GM18520 (cell line): ENCODE results near the gene SARDH.

Experiments used
- ATAC-seq: cut with Tn5 transposase; IDR thresholded peaks from one replicate; pipeline ENCODE4 v1.9.1; 2021; ENCODE audit not compliant: unreplicated experiment

The SARDH gene

DNA sequence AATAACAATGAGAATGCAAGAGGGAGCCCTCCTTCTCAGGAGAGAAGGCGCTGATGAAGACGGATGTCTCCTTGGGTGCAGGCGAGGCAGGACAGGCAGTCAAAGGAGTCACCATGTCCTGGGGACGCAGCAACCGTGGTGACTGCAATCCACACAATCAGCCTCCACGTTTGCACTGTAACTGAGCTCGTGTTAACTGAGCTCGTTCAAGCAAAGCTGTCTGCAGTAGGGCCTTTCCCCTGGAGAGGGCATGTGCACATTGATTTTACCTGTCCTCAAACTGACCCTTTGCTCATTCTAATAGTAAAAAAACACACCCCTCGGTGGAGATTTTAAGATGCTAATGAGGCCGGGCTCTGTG, 2.8 kb downstream of the SARDH start:
- no peak for ATAC-seq

DNA sequence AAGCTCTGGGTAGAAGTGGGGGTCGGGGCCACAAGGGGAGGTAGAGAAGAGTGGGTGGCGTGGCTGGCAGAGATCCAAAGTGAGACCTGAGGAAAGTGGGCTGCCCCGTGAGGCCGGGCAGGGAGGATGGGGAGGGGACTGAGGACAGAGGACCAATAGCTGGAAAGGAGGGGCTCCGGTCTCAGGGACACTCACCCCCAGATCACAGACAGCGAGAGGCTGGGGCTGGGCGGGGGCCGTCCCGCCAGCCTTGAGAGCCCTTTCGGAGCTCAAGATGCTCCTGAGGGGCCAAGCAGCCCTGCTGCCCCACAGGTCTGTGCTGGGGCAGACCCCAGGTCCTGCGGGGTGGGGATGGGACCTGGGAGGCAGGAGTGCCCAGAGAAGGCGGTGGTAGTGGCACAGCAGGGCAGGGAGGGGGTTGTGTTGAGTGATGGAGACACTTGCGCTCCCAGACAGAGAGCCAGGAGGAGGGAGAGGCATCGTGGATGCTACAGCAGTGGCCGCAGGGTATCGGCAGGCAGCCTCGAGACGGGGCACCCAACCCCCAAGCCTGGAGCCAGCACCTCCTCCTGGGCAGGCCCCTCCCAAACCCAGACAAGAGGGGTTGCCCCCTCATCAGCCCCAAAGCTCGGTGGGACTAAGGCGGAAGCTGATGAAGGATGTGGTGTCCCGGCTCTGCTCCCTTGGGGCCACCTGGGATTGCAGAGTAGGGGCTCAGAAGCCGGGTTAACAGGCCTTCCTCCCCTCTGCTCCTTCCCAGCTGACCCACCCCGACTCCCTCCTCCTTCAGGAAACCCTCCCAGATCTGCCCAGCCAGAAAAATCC, 3.4 kb downstream of the SARDH start:
- no peak for ATAC-seq

DNA sequence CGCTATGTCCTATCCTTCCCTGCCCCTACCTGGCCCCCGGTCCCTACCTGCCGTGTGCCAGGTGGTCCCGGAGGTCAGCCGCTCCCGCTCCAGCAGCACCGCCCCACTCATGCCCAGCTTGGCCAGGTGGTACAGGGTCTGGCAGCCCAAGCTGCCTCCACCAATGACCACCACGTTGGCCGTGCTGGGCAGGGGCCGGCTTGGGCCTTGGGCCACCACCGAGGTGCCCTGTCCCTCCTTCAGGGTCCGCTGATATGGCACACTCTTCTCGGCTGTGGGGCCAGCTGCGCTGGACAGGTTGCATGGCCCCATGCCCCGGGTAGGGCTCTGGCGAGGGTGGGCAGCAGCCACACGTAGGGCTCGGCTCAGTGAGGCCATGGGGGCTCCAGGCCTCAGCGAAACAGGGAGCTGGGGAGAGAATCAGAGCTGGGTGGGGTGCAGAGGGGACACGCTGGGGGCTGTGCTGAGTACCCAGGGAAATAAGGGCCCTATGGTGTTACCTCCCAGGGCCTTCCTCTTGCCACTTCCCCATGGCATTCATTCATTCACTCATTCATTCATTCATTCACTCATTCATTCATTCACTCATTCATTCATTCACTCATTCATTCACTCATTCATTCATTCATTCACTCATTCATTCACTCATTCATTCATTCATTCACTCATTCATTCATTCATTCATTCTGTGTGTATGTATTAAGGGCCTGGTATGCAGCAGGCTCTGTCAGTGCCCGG, 4.2 kb downstream of the SARDH start:
- ATAC-seq = no peak

DNA sequence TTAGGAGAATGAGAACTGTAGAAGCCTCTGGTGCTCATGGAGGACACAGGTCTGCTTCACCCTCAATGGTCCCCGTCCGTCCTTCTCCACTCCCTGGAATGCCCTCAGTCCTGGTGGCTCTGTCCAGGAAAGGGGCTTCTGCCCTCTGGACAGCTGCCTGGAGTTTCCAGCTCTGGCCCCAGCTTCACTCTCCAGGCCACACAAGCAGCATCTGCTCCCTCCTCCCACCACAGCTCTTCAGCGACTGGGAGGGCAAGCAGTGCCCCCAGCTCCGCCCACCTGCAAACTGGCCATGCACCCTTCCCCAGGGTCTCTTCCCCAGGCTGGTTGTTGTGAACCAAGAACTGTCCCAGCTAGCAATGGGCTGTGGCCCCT, 4.7 kb downstream of the SARDH start:
- ATAC-seq = no peak

DNA sequence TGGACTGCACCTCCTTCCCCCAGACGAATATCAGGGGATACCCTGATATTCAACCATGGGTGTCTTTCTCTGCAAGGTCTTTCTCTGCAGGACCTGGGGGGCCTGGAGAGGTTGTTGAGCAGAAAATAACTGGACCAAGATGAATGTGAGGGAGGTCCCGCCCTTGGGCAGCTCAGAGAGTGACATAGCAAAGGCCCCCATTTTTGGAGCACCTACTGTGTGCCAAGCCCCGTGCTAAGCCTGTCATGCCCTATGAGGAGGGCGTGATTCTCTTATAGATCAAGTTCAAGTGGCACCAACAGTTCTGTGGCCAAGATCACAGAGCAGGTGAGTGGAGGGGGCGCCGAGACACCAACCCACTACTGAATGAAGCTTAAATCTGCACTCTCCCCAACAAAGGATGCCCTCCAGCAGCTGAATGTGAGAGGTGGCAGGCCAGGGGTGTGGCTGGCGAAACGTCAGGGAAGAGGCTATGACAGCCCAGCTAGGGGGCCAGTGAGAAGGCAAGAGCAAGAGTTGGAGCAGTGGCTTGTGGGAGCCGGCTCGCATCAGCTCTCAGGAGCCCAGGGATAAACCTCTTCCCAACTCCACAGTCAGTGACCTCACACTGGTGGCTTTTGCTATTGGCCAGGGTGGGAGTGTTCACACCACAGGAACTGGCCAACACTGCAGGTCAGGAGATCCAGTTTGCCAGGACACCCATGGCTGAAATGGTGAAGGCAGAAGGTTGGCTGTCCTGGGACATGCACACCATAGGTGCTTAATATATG, 5.3 kb downstream of the SARDH start:
- ATAC-seq = no peak

DNA sequence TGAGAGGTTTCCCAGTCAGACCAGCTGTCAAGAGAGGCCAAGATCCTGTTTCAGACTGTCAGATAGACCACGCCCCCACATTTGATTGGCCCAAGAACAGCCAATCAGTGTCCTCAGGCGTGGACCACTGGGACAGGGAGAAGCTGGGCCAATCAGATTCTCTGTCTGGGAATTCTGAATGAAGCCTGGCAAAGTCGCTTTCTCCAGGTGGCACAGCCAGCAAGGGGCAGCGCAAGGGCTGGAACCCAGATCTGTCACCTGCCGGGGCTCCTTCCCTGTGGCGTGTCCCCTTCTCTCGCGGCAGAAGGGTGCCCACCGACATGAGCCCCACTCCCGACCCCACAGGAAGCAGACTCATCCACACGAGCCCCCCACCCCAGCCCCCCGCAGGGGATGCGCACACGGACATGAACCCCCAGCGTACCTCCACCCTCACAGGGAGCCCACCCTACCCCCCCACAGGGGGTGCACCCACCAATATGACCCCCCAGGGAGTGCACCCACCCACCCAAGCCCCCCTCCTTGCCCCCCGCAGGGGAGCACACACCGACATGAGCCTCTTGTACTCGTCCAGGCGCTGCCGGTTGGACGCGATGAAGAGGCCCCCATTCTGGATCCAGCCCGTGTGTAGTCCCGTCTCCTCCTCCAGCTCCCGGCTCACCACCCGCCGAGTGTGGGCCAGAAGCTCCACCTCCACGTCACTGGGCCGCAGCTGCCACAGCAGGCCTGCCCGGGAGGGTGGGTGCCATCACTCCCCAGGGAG, 6.1 kb downstream of the SARDH start:
- no peak for ATAC-seq

DNA sequence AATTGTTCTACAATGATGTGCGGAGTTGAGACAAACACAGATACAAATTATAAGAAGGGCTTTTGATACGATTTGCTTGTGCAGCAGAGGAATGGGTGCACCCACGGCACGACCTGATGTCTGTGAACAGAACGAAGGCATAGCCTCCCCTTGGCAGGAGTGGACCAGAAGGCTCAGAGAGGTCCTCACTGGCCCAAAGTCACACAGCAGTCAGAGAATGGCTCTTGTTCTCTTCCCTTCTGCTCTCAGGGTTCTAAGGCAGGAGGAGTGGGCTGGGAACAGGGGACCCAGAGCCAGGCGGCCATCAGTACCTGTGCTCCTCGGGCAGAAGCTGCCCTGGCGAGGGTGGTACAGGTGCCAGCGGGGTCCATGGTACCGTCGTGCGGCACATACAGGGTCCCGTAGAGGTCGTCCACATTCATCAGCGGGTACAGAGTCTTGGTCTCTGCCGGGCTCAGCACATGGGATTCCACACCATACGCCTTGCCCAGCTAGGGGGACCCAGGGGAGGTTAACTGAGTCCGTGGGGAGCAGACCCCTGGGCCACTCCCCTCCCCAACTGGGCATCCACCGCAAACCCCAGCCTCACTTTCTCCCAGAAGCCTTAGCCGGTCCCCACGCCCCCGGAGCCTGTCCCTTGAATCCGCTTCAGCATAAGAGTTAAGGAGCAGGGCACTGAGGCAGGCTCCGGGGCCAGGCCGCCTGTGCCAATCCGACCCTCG, 7.0 kb downstream of the SARDH start:
- ATAC-seq = no peak

DNA sequence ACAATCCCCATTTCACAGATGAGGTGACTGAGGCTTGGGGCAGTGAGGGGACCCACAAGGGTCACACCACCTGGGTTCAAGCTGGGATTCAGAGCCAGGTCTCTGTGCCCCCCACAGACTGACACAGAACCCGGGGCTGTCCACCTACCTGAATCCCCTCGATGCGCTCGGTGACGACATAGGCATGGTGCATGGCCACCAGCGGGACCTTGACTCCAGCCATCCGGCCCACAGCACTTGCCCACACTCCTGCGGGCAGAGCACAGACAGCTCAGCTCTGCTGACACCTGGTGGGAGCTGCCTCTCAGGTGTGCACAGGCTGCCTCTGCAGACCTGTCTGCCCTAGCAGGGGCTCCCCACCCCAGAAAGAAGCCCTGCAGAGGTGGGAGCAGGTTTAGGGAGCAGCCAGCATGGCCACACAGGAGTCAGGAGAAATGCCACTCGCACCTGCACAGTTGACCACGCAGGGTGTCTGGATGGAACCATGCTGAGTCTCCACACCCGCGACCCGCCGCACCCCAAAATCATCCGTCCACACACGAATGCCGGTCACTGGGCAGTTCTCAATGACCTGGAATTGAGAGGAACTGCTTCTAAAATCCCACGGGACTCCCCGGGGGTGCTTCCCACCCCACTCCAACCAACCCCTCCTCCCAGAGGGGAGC, 8.4 kb downstream of the SARDH start:
- ATAC-seq = no peak

DNA sequence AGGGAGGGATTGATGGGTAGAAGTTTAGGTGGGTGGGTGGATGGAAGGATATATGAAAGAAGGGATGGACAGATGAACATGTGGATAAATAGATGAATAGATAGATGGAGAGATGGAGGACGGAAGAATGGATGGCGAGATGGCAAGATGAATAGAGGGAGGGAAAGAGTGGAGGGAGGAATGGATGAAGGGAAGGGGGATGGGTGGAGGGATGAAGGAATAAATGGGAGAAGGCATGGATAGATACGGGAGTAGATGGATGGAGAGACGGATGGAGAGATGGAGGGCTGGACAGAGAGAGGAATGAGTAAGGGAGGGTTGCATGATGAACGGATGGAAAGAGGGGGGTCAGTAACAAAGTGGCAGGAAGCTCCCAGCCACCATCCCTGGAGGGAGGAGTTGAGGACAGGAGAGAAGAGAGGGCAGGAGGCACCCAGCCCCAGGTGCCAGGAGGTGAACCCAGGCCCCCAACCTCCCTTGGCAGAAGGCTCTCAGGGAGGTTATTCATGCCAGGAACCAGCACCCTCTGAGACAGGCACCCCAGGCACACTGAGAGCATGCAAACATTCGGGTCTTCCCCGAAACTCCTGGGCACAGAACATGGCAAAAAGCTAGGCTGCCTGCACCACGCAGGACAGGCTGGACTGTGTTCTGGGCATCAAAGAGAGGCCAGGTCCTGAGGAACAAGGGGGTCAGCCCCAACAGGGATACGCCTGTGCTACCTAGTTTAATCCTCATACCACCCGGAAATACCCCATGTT, 9.1 kb downstream of the SARDH start:
- ATAC-seq = no peak

DNA sequence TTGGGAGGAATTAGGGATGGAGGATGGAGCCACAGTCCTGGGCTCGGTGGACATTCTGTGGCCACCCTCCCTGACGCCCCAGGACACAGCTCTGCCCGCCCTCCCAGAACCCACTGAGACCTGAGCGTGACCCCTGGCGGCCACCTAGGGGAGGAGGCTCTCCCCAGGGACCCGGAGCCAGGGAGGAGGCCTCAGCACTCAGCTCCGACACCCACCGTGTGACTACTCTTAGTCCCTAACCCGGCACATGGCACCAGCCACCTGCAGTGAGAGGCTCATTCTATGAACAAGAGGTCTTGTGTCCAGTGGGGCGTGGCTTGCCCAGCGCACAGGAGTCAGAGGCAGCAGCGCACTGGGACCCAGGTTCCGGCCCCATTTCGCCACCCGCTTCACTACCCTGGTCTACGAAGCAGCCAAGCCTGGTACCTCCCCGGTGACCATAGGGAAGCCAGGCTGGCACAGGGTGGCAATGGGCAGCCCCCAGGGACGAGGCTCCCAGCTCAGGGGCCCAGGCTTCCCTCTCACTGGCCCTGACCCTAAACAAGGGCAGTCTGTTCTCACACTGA, 10.2 kb downstream of the SARDH start:
- ATAC-seq = no peak

DNA sequence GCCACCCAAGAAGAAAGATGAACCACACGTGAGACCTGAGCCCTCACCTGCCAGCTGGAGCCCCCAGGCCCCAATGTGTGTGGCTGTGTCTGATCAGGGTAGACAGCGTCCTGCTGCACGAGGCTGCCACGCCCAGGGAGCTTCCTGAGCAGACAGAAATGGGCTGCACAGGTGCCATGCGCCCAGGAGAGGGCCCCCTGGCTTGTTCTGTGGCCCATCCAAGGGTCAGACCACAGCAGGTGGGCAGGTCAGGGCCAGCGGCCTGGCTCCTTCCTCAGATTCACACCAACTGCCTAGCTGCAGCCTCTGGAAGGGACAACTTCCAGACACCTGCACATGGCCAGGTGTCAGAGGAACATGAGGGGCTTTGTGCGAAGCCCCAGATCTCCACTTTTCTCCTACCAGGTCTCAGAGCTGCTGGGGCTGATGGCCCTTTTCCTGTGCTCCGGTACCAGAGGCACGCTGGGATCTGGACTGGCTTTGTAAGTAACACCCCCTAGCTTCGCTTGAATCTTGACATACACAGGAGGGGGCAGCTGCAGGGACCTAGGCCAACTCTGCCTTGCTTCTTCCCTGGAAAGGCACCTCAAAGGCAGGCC, 10.8 kb downstream of the SARDH start:
- no peak for ATAC-seq

DNA sequence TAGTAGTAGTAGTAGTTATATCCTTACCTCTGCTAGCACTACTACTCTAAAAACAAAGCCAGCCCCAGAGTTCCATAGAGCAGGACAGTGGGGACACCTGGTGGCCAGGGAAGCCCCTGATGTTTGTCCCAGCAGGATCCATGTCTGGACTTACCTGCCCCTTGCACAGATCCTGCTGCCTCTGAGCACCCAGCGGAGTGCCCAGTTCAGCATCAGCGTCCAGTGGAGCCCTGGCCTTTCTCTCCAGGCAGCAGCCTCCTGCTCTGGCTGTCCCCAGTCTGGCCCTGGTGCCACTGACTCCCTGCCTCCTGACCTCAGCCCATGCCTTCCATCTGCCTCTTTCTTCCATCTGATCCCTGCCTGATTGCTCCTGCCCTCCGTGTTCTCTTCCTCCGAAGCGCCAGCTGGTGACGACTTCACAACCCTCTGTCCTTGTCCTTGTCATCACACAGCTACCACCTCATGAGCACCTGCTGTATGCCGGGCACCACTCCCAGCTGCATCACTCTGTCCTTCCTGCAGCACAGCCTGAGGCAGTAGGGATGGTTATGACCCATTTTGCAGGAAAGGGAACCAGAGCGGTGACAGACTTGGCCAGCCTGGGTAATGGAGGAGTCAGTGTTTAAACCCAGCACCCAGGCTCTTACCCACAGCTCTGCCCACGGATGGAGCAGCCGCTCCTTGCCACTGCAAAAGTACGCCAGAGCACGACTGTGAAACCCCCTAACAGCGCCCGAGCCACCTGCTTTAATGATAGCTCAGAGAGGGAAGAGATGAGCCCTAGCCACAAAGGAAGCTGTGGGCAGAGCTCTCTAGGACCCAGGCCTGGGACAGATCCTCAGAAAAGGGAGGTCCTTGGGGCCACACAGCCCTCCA, 11.5 kb downstream of the SARDH start:
- ATAC-seq = no peak

DNA sequence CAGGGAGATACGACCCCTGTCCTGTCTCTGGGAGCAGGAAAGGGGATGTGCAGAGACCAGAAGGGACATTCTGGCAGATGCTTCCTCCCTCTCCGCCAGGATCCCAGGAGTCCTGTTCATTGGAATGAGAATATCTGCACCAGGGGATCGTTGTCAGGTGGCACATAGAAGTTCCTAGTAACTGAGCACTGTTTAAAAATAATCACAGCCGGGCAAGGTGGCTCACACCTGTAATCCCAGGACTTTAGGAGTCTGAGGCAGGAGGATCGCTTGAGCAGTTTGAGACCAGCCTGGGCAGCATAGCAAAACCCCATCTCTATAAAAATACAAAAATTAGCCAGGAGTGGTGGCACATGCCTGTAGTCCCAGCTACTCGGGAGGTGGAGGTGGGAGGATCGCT, 12.3 kb downstream of the SARDH start:
- no peak for ATAC-seq

DNA sequence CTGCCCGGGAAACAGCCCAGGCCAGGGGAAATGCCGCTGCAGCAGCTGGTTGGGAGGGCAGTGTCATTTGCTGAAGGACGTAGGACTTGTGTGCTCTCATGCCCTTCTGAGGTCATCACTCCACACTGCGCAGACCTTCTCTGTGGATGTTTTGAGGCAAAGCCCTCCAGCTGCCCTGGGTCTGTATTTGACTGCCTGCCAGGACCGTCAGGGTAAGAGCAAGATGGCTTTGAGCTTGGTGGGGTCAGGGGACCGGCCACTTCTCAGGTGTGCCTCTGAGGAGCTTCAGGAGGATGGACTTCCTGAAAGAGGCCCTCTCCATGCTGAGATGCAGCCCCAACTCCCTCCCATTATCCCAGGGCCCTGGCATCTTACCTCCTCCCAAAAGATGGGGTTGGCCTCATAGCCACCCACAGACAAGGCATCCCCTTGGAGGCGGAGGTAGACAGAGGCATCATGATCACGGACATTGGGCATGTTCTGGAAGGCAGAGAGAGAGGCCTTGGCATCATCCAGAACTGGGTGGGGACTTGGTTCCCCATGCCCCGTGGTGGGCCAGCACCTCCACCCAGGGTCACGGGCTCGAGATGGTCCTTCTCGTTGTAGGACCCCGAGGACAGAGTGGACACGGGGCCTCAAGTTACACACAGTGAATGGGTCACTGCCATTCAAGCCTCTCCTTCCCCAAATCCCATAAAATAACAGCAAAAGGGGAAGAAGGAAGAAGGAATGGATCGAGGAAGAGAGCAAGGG, 19.4 kb downstream of the SARDH start:
- ATAC-seq = no peak

DNA sequence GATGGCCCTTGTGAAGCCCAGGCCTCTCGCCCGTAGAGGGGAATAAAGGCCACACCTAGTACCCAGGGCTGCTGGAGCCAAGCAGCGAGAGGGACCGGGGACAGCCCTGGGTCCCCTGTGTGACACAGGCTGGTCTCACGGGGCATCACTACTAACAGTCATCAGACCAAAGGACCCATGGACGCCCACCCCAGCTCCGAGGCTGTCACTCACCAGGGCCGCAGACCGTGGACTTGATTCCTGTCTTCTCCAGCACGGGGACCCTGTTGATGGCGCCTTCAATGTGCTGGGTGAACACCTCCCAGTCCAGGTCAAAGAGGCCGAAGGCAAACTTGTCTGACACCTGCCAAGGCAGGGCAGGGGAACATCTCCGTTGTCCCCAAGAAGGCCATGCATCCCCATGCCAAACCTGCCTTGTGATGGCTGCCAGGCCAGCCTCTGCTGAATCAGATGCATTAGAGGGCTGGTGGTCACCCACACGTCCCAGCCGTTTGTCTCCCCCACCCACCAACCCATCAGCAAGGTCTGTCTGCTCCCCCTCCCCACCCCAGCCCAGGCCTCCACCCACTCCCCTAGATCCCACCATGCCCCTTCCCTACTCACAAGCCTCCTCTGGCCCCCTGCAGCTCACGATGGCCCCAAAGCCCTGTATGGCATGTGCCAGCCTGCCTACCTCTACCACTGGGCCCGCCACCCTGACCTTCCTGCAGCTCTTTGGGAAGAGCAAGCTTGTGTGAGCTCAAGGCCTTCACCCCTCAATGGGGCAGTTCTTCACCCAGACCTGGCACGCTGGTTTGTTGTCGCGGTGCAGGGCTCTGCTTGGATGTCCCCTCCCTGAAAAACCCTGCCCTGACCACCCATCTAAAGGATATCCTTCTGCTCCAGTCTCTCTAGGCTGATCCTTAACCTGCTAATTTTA, 20.8 kb downstream of the SARDH start:
- no peak for ATAC-seq
